HEK293T (cell line): ENCODE results near the gene MEIS1.

ENCODE experiments used
- ELF4 ChIP-seq: fragments of 450-650 bp; IDR thresholded peaks from 2 replicates; pipeline ENCODE4 v1.6.1; 2017; ENCODE audit warnings: antibody characterized with exemption
- FOXA1 ChIP-seq: fragments of 450-650 bp; IDR thresholded peaks from 2 replicates; pipeline ENCODE4 v1.6.1; 2016; ENCODE audit warnings: mild to moderate bottlenecking
- FOXM1 ChIP-seq: fragments of 450-650 bp; IDR thresholded peaks from 2 replicates; pipeline ENCODE4 v1.6.1; 2017; ENCODE audit warnings: mild to moderate bottlenecking, borderline replicate concordance
- ZNF384 ChIP-seq: fragments of 450-650 bp; IDR thresholded peaks from 2 replicates; pipeline ENCODE4 v1.6.1; 2016

GRCh38 chr2:66578054-66578686, 143.2 kb downstream of the MEIS1 start:
- TF ChIP-seq ELF4: no peak
- TF ChIP-seq FOXA1: no peak
- no peak for TF ChIP-seq FOXM1
- TF ChIP-seq ZNF384: no peak
